ENCODE data around the gene DCLK2. TPM values are rescaled to one million over a fixed set of nuclear protein-coding genes. Genes with fewer than 3 reads are reported as not detected.

The DCLK2 gene
- total and polyA plus RNA-seq, 2 of the 13 experiments (the other 11 are each of a cell fraction or from before 2014, with no cell fraction given), result not detected

DNA sequence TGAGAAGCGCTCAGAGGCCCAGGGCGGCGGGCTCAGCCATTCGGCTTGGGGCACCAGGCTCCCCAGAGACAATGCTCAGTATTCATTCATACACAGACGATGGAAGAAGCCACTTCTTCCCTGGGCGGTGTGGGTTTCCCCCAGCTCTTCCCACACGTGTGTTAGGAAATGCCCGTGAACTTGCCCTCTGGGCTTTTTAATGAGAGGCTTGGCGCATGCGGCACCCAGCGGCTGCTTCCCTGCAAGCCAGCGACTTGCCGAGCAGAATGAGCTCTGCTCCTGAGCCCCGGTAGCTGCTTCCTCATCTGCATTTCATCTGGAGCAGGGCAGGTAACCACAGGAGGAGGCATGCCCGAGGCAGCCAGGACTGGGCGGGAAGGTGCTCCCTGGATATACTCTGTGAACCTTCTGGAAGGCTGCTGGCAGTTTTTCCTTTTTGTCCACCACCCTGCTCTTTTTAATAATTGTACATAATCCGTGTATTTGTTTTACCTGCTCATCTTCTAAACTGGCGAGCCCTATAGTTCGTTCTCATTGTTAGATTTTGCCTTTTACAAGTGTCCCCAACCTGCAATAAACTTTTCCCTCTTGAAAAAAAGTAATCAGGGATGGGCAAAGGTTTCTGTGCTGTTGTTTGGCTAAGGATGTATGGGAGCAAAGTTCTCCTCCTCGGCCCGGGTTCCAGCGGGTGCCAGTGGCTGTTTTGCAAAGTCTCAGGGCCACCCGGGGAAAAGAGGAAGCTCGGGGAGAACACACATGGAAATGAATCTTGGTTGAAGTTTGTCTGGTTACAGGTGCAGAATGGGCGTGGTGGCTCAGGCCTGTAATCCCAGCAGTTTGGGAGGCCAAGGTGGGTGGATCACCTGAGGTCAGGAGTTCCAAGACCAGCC, 178.8 kb downstream of the DCLK2 start (continued):
- TF ChIP-seq NR1H2 (CRISPR knock-in tag; IDR thresholded peaks at IDR 0.05; ENCODE audit: borderline replicate concordance, low read depth) (no peak), XRCC5 (optimal IDR thresholded peaks at IDR 0.05; ENCODE audit: low read length) (peak; percentile 49), FOXJ3 (CRISPR knock-in tag; IDR thresholded peaks at IDR 0.05; ENCODE audit: borderline replicate concordance) (no peak), MIXL1 (CRISPR knock-in tag; IDR thresholded peaks at IDR 0.05) (peak; percentile 11; the same call in 1 of the 2 replicates), DMAP1 (CRISPR knock-in tag; IDR thresholded peaks at IDR 0.05) (no peak), NFE2L2 (IDR thresholded peaks at IDR 0.05; ENCODE audit: low read length) (no peak), RAD21 (CRISPR knock-in tag; IDR thresholded peaks at IDR 0.05) (no peak), ZIK1 (CRISPR knock-in tag; IDR thresholded peaks at IDR 0.05; ENCODE audit: borderline replicate concordance, low read depth) (no peak), RAD51 (IDR thresholded peaks at IDR 0.05; ENCODE audit: borderline replicate concordance) (no peak), BHLHE40 (IDR thresholded peaks at IDR 0.05; ENCODE audit: low read length) (peak; percentile 61; the same call in 1 of the 2 replicates), ZNF563 (CRISPR knock-in tag; IDR thresholded peaks at IDR 0.05) (no peak), ZNF788 (CRISPR knock-in tag; IDR thresholded peaks at IDR 0.05; ENCODE audit: borderline replicate concordance) (no peak), ZNF776 (CRISPR knock-in tag; IDR thresholded peaks at IDR 0.05) (no peak), NCOR1 (IDR thresholded peaks at IDR 0.05; ENCODE audit: borderline replicate concordance, low read length) (no peak; the same call in 1 of the 2 replicates), MAFK (conservative IDR thresholded peaks at IDR 0.05 in 1 of 2, IDR thresholded peaks at IDR 0.05 in 1 of 2; ENCODE audit: low read length in 2 of 2) (no peak)
- TF ChIP-seq, protein P1, sequence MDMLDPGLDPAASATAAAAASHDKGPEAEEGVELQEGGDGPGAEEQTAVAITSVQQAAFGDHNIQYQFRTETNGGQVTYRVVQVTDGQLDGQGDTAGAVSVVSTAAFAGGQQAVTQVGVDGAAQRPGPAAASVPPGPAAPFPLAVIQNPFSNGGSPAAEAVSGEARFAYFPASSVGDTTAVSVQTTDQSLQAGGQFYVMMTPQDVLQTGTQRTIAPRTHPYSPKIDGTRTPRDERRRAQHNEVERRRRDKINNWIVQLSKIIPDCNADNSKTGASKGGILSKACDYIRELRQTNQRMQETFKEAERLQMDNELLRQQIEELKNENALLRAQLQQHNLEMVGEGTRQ (IDR thresholded peaks at IDR 0.05; ENCODE audit: low read depth, low read length), result no peak
- TF ChIP-seq, protein P1 (CRISPR knock-in tag; IDR thresholded peaks at IDR 0.05; ENCODE audit: borderline replicate concordance), result no peak
- TF ChIP-seq, protein P2, sequence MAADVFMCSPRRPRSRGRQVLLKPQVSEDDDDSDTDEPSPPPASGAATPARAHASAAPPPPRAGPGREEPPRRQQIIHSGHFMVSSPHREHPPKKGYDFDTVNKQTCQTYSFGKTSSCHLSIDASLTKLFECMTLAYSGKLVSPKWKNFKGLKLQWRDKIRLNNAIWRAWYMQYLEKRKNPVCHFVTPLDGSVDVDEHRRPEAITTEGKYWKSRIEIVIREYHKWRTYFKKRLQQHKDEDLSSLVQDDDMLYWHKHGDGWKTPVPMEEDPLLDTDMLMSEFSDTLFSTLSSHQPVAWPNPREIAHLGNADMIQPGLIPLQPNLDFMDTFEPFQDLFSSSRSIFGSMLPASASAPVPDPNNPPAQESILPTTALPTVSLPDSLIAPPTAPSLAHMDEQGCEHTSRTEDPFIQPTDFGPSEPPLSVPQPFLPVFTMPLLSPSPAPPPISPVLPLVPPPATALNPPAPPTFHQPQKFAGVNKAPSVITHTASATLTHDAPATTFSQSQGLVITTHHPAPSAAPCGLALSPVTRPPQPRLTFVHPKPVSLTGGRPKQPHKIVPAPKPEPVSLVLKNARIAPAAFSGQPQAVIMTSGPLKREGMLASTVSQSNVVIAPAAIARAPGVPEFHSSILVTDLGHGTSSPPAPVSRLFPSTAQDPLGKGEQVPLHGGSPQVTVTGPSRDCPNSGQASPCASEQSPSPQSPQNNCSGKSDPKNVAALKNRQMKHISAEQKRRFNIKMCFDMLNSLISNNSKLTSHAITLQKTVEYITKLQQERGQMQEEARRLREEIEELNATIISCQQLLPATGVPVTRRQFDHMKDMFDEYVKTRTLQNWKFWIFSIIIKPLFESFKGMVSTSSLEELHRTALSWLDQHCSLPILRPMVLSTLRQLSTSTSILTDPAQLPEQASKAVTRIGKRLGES (CRISPR knock-in tag; IDR thresholded peaks at IDR 0.05; ENCODE audit: borderline replicate concordance), result no peak
- TF ChIP-seq, protein P3, sequence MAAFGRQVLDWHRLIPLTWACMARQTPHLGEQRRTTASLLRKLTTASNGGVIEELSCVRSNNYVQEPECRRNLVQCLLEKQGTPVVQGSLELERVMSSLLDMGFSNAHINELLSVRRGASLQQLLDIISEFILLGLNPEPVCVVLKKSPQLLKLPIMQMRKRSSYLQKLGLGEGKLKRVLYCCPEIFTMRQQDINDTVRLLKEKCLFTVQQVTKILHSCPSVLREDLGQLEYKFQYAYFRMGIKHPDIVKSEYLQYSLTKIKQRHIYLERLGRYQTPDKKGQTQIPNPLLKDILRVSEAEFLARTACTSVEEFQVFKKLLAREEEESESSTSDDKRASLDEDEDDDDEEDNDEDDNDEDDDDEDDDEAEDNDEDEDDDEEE (CRISPR knock-in tag; IDR thresholded peaks at IDR 0.05), result no peak
- TF ChIP-seq, protein P4, sequence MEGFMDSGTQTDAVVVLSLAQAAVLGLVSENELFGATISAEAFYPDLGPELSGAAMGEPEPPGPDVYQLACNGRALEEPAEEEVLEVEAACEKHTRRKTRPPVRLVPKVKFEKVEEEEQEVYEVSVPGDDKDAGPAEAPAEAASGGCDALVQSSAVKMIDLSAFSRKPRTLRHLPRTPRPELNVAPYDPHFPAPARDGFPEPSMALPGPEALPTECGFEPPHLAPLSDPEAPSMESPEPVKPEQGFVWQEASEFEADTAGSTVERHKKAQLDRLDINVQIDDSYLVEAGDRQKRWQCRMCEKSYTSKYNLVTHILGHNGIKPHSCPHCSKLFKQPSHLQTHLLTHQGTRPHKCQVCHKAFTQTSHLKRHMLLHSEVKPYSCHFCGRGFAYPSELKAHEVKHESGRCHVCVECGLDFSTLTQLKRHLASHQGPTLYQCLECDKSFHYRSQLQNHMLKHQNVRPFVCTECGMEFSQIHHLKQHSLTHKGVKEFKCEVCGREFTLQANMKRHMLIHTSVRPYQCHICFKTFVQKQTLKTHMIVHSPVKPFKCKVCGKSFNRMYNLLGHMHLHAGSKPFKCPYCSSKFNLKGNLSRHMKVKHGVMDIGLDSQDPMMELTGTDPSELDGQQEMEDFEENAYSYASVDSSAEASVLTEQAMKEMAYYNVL (CRISPR knock-in tag; IDR thresholded peaks at IDR 0.05; ENCODE audit: borderline replicate concordance), result 0 out of 2 replicates have a peak, but pooled peaks have one; percentile 23
